Karpas-422 (cell line): ENCODE measurements around the gene RXRB. TPM values are rescaled to one million over a fixed set of nuclear protein-coding genes. Genes with fewer than 3 reads are reported as not detected.

Experiments
- DNase-seq: peaks from one replicate; pipeline ENCODE4 v3.0.0-alpha.2; 2015
- H2AFZ ChIP-seq: fragments of 200-600 bp; sonication (generic); 2 replicates; pipeline ENCODE4 v1.6.1; 2014; ENCODE audit warnings: antibody characterized with exemption, low read length, mixed read lengths
- H3K27ac ChIP-seq: fragments of 200-600 bp; sonication (generic); 2 replicates; pipeline ENCODE4 v1.5.1; 2014; ENCODE audit warnings: mild to moderate bottlenecking, low read length, moderate library complexity
- H3K27me3 ChIP-seq: fragments of 200-600 bp; sonication (generic); 2 replicates; pipeline ENCODE4 v1.6.1; 2014; ENCODE audit warnings: low read length, mixed read lengths
- H3K36me3 ChIP-seq: fragments of 200-600 bp; sonication (generic); 2 replicates; pipeline ENCODE4 v1.6.1; 2014; ENCODE audit warnings: low read length, mixed read lengths; ENCODE audit not compliant: insufficient read depth
- H3K4me1 ChIP-seq: fragments of 200-600 bp; sonication (generic); 2 replicates; pipeline ENCODE4 v1.6.1; 2014; ENCODE audit warnings: mild to moderate bottlenecking, low read length, mixed read lengths
- H3K4me2 ChIP-seq: fragments of 200-600 bp; sonication (generic); 2 replicates; pipeline ENCODE4 v1.6.1; 2014; ENCODE audit warnings: low read length, low read depth, mild to moderate bottlenecking; ENCODE audit not compliant: poor library complexity, severe bottlenecking
- H3K4me3 ChIP-seq: fragments of 200-600 bp; sonication (generic); 2 replicates; pipeline ENCODE4 v1.5.1; 2014; ENCODE audit warnings: mild to moderate bottlenecking, antibody characterized with exemption, low read length, mixed read lengths
- H3K79me2 ChIP-seq: fragments of 200-600 bp; sonication (generic); 2 replicates; pipeline ENCODE4 v1.6.1; 2014; ENCODE audit warnings: mild to moderate bottlenecking, low read length, mixed read lengths
- H3K9ac ChIP-seq: fragments of 200-600 bp; sonication (generic); 2 replicates; pipeline ENCODE4 v1.6.0; 2014; ENCODE audit warnings: low read length
- H3K9me2 ChIP-seq: fragments of 200-600 bp; sonication (generic), shearing (Covaris generic); replicated peaks from 2 replicates; pipeline ENCODE4 v1.6.0; 2014; ENCODE audit warnings: mild to moderate bottlenecking, low read length, moderate library complexity; ENCODE audit not compliant: insufficient read depth
- H3K9me3 ChIP-seq: fragments of 300-700, 200-600 bp; sonication (generic); 2 replicates; pipeline ENCODE4 v1.6.1; 2014; ENCODE audit warnings: low read length, mixed read lengths
- H4K20me1 ChIP-seq: fragments of 200-600 bp; sonication (generic); 2 replicates; pipeline ENCODE4 v1.6.1; 2014; ENCODE audit warnings: mild to moderate bottlenecking, antibody characterized with exemption, low read length, low read depth; ENCODE audit not compliant: insufficient read depth
- total RNA-seq: library from RNA; depleted of rRNA; stranded (reverse); fragments of >200 nt; shearing (Covaris generic); gene quantifications from 2 replicates; pipeline ENCODE4 v1.2.3, GENCODE V29; 2014; ENCODE audit warnings: low replicate concordance

The RXRB gene
- total RNA-seq, 1 experiment from 2014 or later = 26.2 TPM

DNA sequence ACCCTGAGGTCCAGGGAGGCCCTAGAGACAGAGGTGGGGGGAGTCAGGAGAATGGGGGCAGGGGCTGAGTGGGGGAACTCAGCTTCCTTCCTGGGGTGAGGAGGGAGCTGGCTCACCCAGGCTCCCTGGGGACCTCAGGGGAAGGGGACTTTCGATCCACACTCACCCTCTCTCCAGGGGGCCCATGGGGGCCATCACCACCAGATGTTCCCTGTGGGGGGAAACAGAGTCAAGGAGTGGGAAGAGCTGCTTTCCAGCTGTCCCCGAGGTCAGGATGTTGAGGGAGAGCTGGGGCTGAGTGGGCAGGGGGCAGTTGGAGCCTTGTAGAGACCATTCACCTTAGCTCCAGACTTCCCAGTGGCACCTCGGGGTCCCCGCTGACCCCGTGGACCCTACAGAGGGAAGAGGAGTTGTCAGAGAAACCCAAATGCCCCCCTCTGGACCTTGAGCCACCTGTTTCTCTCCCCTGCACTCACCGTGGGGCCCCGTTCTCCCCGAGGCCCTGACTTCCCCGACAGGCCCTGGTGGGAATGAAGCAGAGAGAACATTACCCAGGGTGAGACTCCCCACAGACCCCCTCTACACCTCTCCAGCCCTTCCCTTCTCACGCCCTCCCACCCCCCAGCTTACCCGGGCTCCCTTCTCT is 26.8 kb downstream of the RXRB start:
- Histone ChIP-seq H3K9ac (no peak overlapping the region), H4K20me1 (no peaks in the 10 kb centered on the region), H3K9me2 (no peaks in the 10 kb centered on the region), H2AFZ (no peak overlapping the region), H3K4me1 (peaks cover 17% of the 10 kb centered on the region), H3K4me2 (no peak overlapping the region), H3K9me3 (no peaks in the 10 kb centered on the region), H3K4me3 (no peak overlapping the region), H3K27me3 (no peaks in the 10 kb centered on the region), H3K27ac (no peak overlapping the region), H3K79me2 (no peaks in the 10 kb centered on the region), H3K36me3 (no peaks in the 10 kb centered on the region)
- no peak for DNase-seq

DNA sequence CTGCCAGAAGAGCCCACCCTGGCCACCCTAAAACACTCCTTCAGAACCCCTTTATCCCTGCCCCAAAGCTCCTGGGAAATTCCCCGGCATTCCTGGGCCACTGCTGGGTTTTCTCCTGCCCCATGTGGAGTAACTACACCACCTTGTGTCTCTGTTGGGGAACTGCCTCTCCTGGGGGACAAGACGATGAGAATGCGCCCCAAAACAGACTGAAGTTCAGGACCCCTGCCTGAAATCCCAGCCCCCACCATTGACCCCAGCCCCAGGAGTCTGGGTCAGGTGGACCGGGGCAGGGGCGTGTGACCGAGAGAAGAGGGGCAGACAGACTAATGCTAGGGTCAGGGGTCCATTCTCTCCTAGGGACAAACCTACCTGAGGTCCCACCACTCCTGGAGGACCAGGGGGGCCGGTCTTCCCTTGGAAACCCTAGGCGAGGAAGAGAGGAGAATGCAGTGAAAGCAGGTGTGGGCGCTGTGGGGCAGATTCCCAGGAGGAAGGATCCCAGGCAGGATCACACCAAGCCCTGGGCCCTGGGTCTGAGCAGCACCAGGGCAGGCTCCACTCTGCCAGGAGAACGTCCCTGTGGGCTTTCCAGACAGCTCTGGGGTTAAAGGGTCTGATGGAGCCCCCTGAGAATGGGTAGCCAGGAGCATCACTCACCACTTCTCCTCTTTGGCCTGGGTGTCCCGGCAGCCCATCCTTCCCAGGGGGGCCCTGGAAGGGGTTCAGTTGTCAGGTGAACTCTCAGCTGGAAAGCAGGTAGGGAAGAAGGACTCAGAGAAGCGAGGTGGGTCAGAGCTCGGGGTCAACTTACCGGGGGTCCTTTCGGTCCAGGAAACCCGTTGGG is 27.6 kb downstream of the RXRB start:
- Histone ChIP-seq H3K36me3 (no peaks in the 10 kb centered on the region), H3K79me2 (no peaks in the 10 kb centered on the region), H3K4me3 (no peak overlapping the region), H4K20me1 (no peaks in the 10 kb centered on the region), H2AFZ (no peak overlapping the region), H3K27me3 (no peaks in the 10 kb centered on the region), H3K9me3 (no peaks in the 10 kb centered on the region), H3K4me2 (no peak overlapping the region), H3K9me2 (no peaks in the 10 kb centered on the region), H3K27ac (no peak overlapping the region), H3K9ac (no peak overlapping the region), H3K4me1 (peaks cover 17% of the 10 kb centered on the region)
- peak; percentile 67 for DNase-seq

DNA sequence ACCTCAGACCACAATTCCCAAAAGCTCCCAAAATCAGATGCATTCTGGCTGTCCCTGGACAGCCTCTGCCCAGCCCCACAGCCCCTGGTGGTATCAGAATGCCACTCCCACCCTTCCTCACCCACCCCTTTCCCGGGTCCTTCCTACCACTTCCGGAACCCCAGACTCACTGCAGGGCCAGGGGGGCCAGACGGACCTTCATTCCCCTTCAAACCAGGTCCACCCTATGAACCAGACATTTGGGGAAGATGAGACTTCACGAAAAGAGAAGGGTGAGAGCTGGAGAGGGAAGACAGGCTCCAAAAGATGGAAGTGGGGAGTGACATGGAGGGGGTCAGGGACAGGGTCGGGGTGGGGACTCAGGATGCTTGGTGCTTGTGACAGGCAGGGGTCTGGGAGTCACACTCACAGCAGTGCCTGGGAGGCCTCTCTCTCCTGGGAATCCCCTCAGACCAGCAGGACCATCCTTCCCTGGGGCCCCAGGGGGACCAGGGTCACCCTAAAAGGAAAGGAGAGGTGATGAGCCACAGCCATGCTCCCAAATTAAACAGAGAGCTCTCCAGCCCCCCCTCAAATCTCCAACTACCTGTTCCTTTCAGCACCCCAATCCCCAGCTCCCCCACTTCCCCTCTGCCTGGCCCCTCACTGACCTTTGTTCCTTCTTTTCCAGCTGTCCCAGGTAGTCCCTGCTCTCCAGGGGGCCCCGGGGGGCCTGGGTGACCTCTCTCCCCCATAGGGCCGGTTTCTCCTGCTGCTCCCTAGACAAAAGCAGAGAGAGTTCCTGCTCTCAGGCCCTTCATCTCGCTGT is 28.4 kb downstream of the RXRB start:
- peaks cover 17% of the 10 kb centered on the region for H3K4me1 ChIP-seq
- no peaks in the 10 kb centered on the region for H3K27me3 ChIP-seq
- no peaks in the 10 kb centered on the region for H3K36me3 ChIP-seq
- H3K4me3 ChIP-seq = no peak overlapping the region
- no peak for DNase-seq
- H3K79me2 ChIP-seq = no peaks in the 10 kb centered on the region
- no peak overlapping the region for H3K9ac ChIP-seq
- no peaks in the 10 kb centered on the region for H3K9me2 ChIP-seq
- no peaks in the 10 kb centered on the region for H3K9me3 ChIP-seq
- H3K27ac ChIP-seq = no peak overlapping the region
- H4K20me1 ChIP-seq = no peaks in the 10 kb centered on the region
- no peak overlapping the region for H3K4me2 ChIP-seq
- no peak overlapping the region for H2AFZ ChIP-seq

DNA sequence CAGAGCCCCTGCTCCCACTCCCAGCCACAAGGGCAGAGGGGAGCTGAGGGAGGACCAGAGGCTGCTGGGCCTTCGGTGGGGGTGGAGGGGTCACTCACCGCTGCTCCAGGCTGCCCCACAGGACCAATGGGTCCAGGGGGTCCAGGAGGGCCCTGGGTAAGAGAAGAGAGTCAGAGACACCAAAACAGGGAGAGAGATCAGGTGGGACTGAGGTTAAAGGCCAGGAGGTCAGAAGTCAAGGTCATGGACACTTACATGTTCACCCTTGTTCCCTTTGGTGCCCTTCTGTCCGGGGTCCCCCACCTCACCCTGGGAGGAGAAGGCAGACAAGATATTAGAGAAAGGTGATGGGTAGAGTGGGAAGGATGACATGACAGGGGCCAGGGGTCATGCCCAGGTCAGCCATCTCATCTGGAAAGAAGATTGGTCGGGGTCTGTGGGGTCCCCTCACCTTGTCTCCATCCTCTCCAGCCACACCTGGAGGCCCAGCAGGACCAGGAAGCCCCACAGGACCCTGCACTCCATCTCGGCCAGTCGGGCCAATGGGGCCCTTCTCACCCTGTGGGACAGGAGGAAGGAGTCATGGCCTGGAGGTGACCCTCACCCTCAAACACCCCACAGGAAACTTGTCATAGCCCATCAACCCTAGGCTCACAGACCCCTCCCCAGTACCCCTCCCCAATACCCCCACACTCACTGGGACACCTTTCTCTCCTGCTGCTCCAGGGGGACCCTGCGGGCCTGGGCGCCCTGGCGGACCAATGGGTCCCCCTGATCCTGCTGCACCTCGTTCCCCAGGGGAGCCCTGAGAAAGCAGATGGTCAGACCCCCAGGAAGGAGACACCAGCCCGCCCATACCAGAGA is 29.2 kb downstream of the RXRB start:
- Histone ChIP-seq H3K9me3 (no peaks in the 10 kb centered on the region), H3K4me1 (peaks cover 17% of the 10 kb centered on the region), H3K79me2 (no peaks in the 10 kb centered on the region), H4K20me1 (no peaks in the 10 kb centered on the region), H3K9me2 (no peaks in the 10 kb centered on the region), H2AFZ (no peak overlapping the region), H3K27ac (no peak overlapping the region), H3K4me3 (no peak overlapping the region), H3K27me3 (no peaks in the 10 kb centered on the region), H3K9ac (no peak overlapping the region), H3K4me2 (no peak overlapping the region), H3K36me3 (no peaks in the 10 kb centered on the region)
- DNase-seq = no peak

DNA sequence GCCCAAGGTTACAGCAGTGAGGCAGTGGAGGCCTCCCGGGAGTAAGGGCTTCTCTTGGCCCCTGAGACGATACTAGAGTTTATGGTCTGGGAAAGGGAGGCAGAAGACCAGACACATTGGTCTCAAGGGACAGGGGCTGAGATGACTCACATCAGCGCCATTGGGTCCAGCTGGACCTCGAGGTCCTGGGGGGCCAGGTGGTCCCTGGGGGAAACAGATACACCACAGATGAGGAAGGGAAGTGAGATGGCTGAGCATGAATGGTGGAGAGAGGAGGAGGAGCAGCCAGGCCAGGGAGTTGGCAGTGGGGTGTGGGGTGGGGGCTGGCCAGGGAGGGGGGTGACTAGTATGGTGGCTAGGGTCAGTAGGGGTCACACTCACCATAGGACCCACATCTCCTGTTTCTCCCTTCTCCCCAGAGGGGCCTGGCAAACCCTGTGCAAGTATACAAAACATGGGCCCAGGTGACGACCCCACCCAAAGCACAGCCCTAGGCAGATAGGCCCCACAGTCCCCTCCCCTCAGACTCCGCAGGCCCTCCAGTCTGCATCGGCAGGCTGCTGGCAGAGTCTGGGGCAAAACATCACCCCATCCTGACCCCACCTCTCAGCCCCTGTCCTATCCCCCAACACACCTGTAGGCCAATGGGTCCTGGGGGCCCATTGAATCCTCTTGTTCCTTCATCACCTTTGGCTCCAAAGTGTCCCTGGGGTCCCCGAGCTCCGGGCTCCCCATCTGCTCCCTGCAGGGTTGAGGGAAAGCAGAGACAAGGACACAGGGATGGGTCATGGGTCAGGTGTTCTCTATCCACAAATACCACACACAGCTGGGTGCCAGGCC is 30.1 kb downstream of the RXRB start:
- H3K9me3 ChIP-seq = no peaks in the 10 kb centered on the region
- H2AFZ ChIP-seq = no peak overlapping the region
- H3K9ac ChIP-seq = no peak overlapping the region
- H3K4me1 ChIP-seq = peaks cover 17% of the 10 kb centered on the region
- DNase-seq = peak; percentile 83
- no peaks in the 10 kb centered on the region for H4K20me1 ChIP-seq
- H3K9me2 ChIP-seq = no peaks in the 10 kb centered on the region
- H3K27me3 ChIP-seq = no peaks in the 10 kb centered on the region
- no peaks in the 10 kb centered on the region for H3K36me3 ChIP-seq
- peak overlapping the region; percentile 47 for H3K4me2 ChIP-seq
- no peaks in the 10 kb centered on the region for H3K79me2 ChIP-seq
- H3K27ac ChIP-seq = no peak overlapping the region
- H3K4me3 ChIP-seq = no peak overlapping the region

DNA sequence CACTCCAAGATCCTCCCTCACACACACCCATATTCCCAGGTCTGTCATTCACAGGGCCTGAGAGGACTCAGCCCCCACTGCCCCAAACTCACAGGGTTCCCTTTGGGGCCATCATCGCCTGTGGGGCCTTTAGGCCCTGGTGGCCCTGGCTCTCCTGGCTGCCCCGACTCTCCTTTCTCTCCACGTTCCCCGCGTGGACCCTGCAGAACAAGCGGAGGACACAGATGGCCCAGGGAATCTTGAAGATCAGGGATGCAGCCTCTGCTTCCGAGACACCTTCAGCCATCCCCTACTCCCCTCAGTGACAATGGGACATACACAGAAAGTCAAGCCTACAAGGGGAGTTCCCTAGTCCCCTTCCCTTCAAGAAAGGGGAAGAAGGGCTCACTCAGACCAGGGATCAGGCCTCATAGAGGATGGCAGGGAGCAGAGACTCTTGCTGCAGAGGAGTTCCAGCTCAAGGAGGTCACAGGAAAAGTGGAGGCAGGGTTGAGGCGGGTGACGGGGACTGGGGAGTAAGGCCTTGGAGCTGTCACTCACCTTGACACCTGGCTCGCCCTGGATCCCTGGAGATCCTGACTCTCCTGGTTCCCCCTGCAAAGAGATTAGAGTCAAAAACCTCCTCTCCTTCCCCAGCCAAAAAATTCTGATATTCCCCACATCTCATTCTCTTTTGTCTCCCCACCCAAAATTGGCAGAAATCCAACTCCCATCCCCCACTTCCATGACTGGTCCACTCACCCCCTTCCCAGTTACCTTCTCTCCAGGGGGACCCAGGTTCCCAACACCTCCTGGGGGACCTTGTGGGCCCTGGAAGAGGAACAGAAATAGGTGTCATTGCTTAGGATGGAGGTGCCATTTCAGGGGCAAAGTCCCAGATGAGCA is 30.9 kb downstream of the RXRB start:
- Histone ChIP-seq H3K4me2 (peak overlapping the region; percentile 47), H3K9ac (no peak overlapping the region), H2AFZ (no peak overlapping the region), H3K27ac (no peak overlapping the region), H3K27me3 (no peaks in the 10 kb centered on the region), H3K79me2 (no peaks in the 10 kb centered on the region), H3K36me3 (no peaks in the 10 kb centered on the region), H4K20me1 (no peaks in the 10 kb centered on the region), H3K4me1 (peaks cover 17% of the 10 kb centered on the region), H3K9me2 (no peaks in the 10 kb centered on the region), H3K9me3 (no peaks in the 10 kb centered on the region), H3K4me3 (no peak overlapping the region)
- no peak for DNase-seq

DNA sequence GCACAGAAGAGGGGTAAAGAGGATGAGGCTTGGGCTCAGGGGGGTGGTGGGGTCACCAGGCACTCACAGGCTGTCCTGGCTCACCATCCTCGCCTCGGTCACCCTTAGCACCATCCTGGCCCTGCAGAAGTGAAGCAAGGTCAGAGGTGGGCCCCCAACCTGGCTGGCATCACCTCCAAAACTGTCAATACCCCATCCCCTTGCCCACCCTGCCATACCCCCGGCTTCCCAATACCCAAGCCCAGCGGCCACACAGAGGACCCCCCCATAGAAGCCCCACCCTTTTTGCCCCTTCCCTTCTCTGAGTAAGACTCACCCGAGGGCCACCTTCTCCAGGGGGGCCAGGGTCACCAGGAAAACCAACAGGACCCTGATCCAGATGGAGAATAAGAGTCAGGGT is 31.8 kb downstream of the RXRB start:
- H4K20me1 ChIP-seq = no peaks in the 10 kb centered on the region
- H3K4me1 ChIP-seq = peaks cover 17% of the 10 kb centered on the region
- no peaks in the 10 kb centered on the region for H3K27me3 ChIP-seq
- H3K4me3 ChIP-seq = no peak overlapping the region
- no peak for DNase-seq
- H3K79me2 ChIP-seq = no peaks in the 10 kb centered on the region
- no peak overlapping the region for H3K4me2 ChIP-seq
- no peak overlapping the region for H3K27ac ChIP-seq
- H2AFZ ChIP-seq = no peak overlapping the region
- H3K9me2 ChIP-seq = no peaks in the 10 kb centered on the region
- no peaks in the 10 kb centered on the region for H3K9me3 ChIP-seq
- no peak overlapping the region for H3K9ac ChIP-seq
- H3K36me3 ChIP-seq = no peaks in the 10 kb centered on the region
